GM12878 (cell line): Measurements from ENCODE around the gene SH2D3A. TPM values are rescaled to one million over a fixed set of nuclear protein-coding genes. Genes with fewer than 3 reads are reported as not detected.
A peak's percentile ranks its signal among the peaks of the same experiment; 100 is the strongest.
"Not testable (repeated sequence)": the region's sequence is repeated elsewhere in the genome, so short reads cannot be mapped to it uniquely, and the experiment has no call there.

Experiments
- ATAC-seq: fragments of 200-7000 bp; cut with Tn5 transposase; 3 replicates; pipeline ENCODE4 v1.9.1; 2020; ENCODE audit warnings: mild to moderate bottlenecking, moderate library complexity
- BruUV-seq: library from RNA; stranded (reverse); fragments of 400-500 nt; replicated peaks from 2 replicates; lab custom pipeline; 2021; lab: Mats Ljungman, UMichigan
- CTCF ChIA-PET: fragments of 300-600 bp; sonication (Branson Sonifier 250); formaldehyde crosslinking; extraction: SDS; loops from one replicate; lab custom pipeline; 2021; ENCODE audit warnings: inconsistent platforms; lab: Yijun Ruan, JAX
- POLR2A ChIA-PET: fragments of 350-600 bp; formaldehyde crosslinking; extraction: SDS; loops from one replicate; lab custom pipeline; 2021; ENCODE audit warnings: inconsistent platforms; lab: Charles Lee
- RAD21 ChIA-PET: fragments of 300-600 bp; sonication (Branson Sonifier 250); formaldehyde crosslinking; loops from one replicate; lab custom pipeline; 2023; ENCODE audit warnings: antibody characterized with exemption; ENCODE audit not compliant: unreplicated experiment; lab: Charles Lee
- SMC1A ChIA-PET: fragments of 300-600 bp; sonication (Branson Sonifier 250); formaldehyde crosslinking; loops from one replicate; lab custom pipeline; 2023; ENCODE audit not compliant: unreplicated experiment, uncharacterized antibody; lab: Charles Lee
- DNase-seq: peaks from one replicate; pipeline ENCODE4 v3.0.0-alpha.2; 2011; ENCODE audit warnings: low read depth, low spot score
- FAIRE-seq: peaks from 3 replicates; lab custom pipeline; 2011; peaks lifted over from hg19 to GRCh38; lab: Jason Lieb, UNC
- H2AFZ ChIP-seq: 2 replicates; pipeline ENCODE4 v1.6.0; 2011; ENCODE audit warnings: low read depth, low read length, control low read depth; ENCODE audit not compliant: control insufficient read depth
- H3K27ac ChIP-seq: 2 replicates; pipeline ENCODE4 v1.5.1; 2011; ENCODE audit warnings: control low read depth; ENCODE audit not compliant: control insufficient read depth, insufficient read depth
- H3K27me3 ChIP-seq, 2 experiments: replicated peaks in 1 of 2; 2 replicates each; pipeline versions ENCODE4 v1.6.0 to v1.6.1; 2011; ENCODE audit warnings: low read length in 1 of 2; ENCODE audit not compliant: control insufficient read depth in 2 of 2, insufficient read depth in 2 of 2
- H3K36me3 ChIP-seq, 2 experiments: 2 replicates each; pipeline ENCODE4 v1.5.1; 2011; ENCODE audit warnings: low read length in 1 of 2; ENCODE audit not compliant: control insufficient read depth in 2 of 2, insufficient read depth in 2 of 2
- H3K4me1 ChIP-seq: 2 replicates; pipeline ENCODE4 v1.6.1; 2011; ENCODE audit warnings: mild to moderate bottlenecking, low read length, moderate library complexity, mixed read lengths; ENCODE audit not compliant: control insufficient read depth, insufficient read depth
- H3K4me2 ChIP-seq: 2 replicates; pipeline ENCODE4 v1.6.0; 2011; ENCODE audit warnings: control low read depth; ENCODE audit not compliant: control insufficient read depth, insufficient read depth
- H3K4me3 ChIP-seq: fragments of 200-600 bp; sonication (generic); 2 replicates; pipeline ENCODE4 v1.5.1; 2016
- H3K79me2 ChIP-seq: 2 replicates; pipeline ENCODE4 v1.6.0; 2011; ENCODE audit warnings: low read length; ENCODE audit not compliant: control insufficient read depth, insufficient read depth
- H3K9ac ChIP-seq: 2 replicates; pipeline ENCODE4 v1.8.0; 2011; ENCODE audit warnings: low read length, control low read depth, mixed read lengths; ENCODE audit not compliant: control insufficient read depth, insufficient read depth
- H3K9me3 ChIP-seq: replicated peaks from 3 replicates; pipeline ENCODE4 v1.5.1; 2011; ENCODE audit warnings: mild to moderate bottlenecking, low read length; ENCODE audit not compliant: control insufficient read depth, insufficient read depth
- H4K20me1 ChIP-seq: 2 replicates; pipeline ENCODE4 v1.6.0; 2011; ENCODE audit not compliant: control insufficient read depth, insufficient read depth
- BMI1 ChIP-seq: fragments of 450-650 bp; IDR thresholded peaks from 2 replicates; pipeline ENCODE4 v1.6.1; 2016; ENCODE audit warnings: mild to moderate bottlenecking, moderate library complexity, borderline replicate concordance
- IKZF2 ChIP-seq, 2 experiments: fragments of 450-650 bp; IDR thresholded peaks; 2 replicates each; pipeline ENCODE4 v1.6.1; 2017; ENCODE audit warnings: mild to moderate bottlenecking in 2 of 2, moderate library complexity in 2 of 2
- NFXL1 ChIP-seq: fragments of 450-650 bp; IDR thresholded peaks from 2 replicates; pipeline ENCODE4 v1.6.1; 2017; ENCODE audit warnings: antibody characterized with exemption, mild to moderate bottlenecking, borderline replicate concordance
- RUNX3 ChIP-seq: IDR thresholded peaks from 2 replicates; pipeline ENCODE4 v1.6.1; 2012; ENCODE audit warnings: low read length, inconsistent platforms
- TCF3 ChIP-seq: IDR thresholded peaks from 2 replicates; pipeline ENCODE4 v1.6.1; 2012; ENCODE audit warnings: low read depth, mild to moderate bottlenecking, low read length, borderline replicate concordance; ENCODE audit not compliant: insufficient read depth
- WGBS: methylation state at CpG from one replicate; pipeline ENCODE4 v1.1.6; 2016; ENCODE audit warnings: low lambda C conversion rate; ENCODE audit not compliant: insufficient replicate concordance, insufficient coverage; ENCODE audit errors: missing lambda C conversion rate; 5-methylcytosine and 5-hydroxymethylcytosine counted together
- in situ Hi-C: fragments of 300-500 bp; cut with MboI; formaldehyde crosslinking; loops from 9 replicates; pipeline ENCODE4 v1.14.3; 2018; ENCODE audit warnings: mixed read lengths
- intact Hi-C: fragments of 100-400 bp; cut with micrococcal nuclease; formaldehyde crosslinking; loops from one replicate; pipeline ENCODE4 v1.14.2; 2022; ENCODE audit not compliant: unreplicated experiment
- polyA plus RNA-seq, 11 experiments: library from polyadenylated mRNA; depleted of rRNA in 4 of 11; unstranded in 6 of 11; stranded (reverse) in 5 of 11; fragments of >200 nt; fragmentation: Nextera tagmentation in 4 of 11; fragmentation: Illumina TruSeq in 1 of 11; extraction: Ambion mirVana in 4 of 11; extraction: Trizol in 1 of 11; gene quantifications; 1 replicate in 1 of 11; 2 replicates in 10 of 11; pipeline versions ENCODE4 v1.2.1 to v1.2.3, GENCODE V29; 2011 to 2016; ENCODE audit warnings: inconsistent platforms in 2 of 11, missing spikeins in 2 of 11, low read depth in 1 of 11
- total RNA-seq, 4 experiments: library from RNA; depleted of rRNA in 3 of 4; stranded (reverse); fragments of >200 nt in 3 of 4; fragmentation: Illumina TruSeq in 1 of 4; extraction: Trizol in 1 of 4; gene quantifications; 2 replicates each; pipeline versions ENCODE4 v1.2.1 to v1.2.3, GENCODE V29; 2013 to 2021

The SH2D3A gene
- total and polyA plus RNA-seq, 10 of the 15 experiments (the other 5 are each of a cell fraction or from before 2014, with no cell fraction given) = 0.77 to 24.4 (median 9.5) TPM

- SMC1A ChIA-PET = interaction anchor here (0.9 to 4.2 kb wide), 9 partner anchors 9 to 63 kb away, joined by 3 to 28 read pairs (median 11); partner anchors contain the start of genes GPR108 and VAV1
- Histone ChIP-seq H3K4me2 (peak overlapping the region; percentile 100), H3K9ac (peak overlapping the region; percentile 83; the same call in 1 of the 2 replicates)
Measured at GRCh38 chr19:6800160-6800790, 33.0 kb upstream of the SH2D3A start.

GRCh38 chr19:6797646-6798045 lies 30.4 kb upstream of the SH2D3A start:
- WGBS = 73% methylated on average over 6 of the region's 9 CpGs
- Histone ChIP-seq H2AFZ (no peak overlapping the region), H3K36me3 (peaks cover 3 to 5% of the 10 kb centered on the region in 2 experiments; a peak in 3 of 4 replicates), H3K9me3 (peaks cover 2% of the 10 kb centered on the region; the same call in 1 of the 3 replicates), H3K27ac (no peak overlapping the region), H3K27me3 (no peaks in the 10 kb centered on the region), H3K9ac (no peak overlapping the region), H3K79me2 (peaks cover 60% of the 10 kb centered on the region), H3K4me1 (peaks cover 16% of the 10 kb centered on the region), H4K20me1 (0 out of 2 replicates have a peak, but pooled peaks cover 3% of the 10 kb centered on the region), H3K4me3 (no peak overlapping the region), H3K4me2 (no peak overlapping the region)
- TF ChIP-seq TCF3 (no peak), NFXL1 (no peak), BMI1 (no peak)
- in situ Hi-C loops = no loop called here
- ChIA-PET CTCF (interaction anchor here (1.2 kb wide), 2 partner anchors 24 to 92 kb away, joined by 3 read pairs; no protein-coding TSS in a partner anchor), POLR2A (interaction anchor here (0.6 to 1.2 kb wide), 4 partner anchors 11 to 65 kb away, joined by 3 to 6 read pairs (median 4); no protein-coding TSS in a partner anchor), SMC1A (interaction anchor here (0.7 kb wide), 1 partner anchor 16 kb away, joined by 3 read pairs; no protein-coding TSS in a partner anchor), RAD21 (no interaction called here)
- intact Hi-C loops = no loop called here
- ATAC-seq (no peak), DNase-seq (no peak), FAIRE-seq (no peak)
- BruUV-seq = no TSS peak

More at GRCh38 chr19:6800160-6800790, 33.0 kb upstream of the SH2D3A start:
- in situ Hi-C loops, H3K9me3 ChIP-seq, DNase-seq, H4K20me1 ChIP-seq, H3K27me3 ChIP-seq, H3K36me3 ChIP-seq, H2AFZ ChIP-seq, BruUV-seq, FAIRE-seq: not testable (repeated sequence)
- ChIA-PET POLR2A (interaction anchor here (0.6 to 5.8 kb wide), 7 partner anchors 9 to 191 kb away, joined by 3 to 72 read pairs (median 5); partner anchors contain the start of gene VAV1), RAD21 (interaction anchor here (1.0 to 4.8 kb wide), 7 partner anchors 9 to 62 kb away, joined by 3 to 98 read pairs (median 8); partner anchors contain the start of gene VAV1), CTCF (interaction anchor here (1.3 to 6.5 kb wide), 7 partner anchors 9 to 674 kb away, joined by 5 to 47 read pairs (median 7); partner anchors contain the start of genes GPR108, TNFSF14 and VAV1)
- H3K27ac ChIP-seq = peak overlapping the region; percentile 89; the same call in 1 of the 2 replicates
- peak; percentile 32; the same call in 1 of the 2 replicates for TF ChIP-seq RUNX3
- TF ChIP-seq IKZF2 (IDR thresholded peaks at IDR 0.05) = peak in 1 of 2 experiments; percentile 16; a peak in 1 of 4 replicates
- H3K79me2 ChIP-seq = peaks cover 62% of the 10 kb centered on the region
- 2% methylated on average over 14 of the region's 14 CpGs for WGBS
- H3K4me1 ChIP-seq = peaks cover 25% of the 10 kb centered on the region
- ATAC-seq = peak; percentile 3; the same call in 1 of the 3 replicates
- peak overlapping the region; percentile 66; the same call in 1 of the 2 replicates for H3K4me3 ChIP-seq
- intact Hi-C loops = loop anchor here (2.0 kb wide), 1 partner anchor 63 kb away; the partner anchor contains the start of gene GPR108
